ENCODE data around the gene CCDC175. TPM values are rescaled to one million over a fixed set of nuclear protein-coding genes. Genes with fewer than 3 reads are reported as not detected.

The CCDC175 gene
- total RNA-seq, 1 donor from 2014 or later, result 0.39 TPM

DNA sequence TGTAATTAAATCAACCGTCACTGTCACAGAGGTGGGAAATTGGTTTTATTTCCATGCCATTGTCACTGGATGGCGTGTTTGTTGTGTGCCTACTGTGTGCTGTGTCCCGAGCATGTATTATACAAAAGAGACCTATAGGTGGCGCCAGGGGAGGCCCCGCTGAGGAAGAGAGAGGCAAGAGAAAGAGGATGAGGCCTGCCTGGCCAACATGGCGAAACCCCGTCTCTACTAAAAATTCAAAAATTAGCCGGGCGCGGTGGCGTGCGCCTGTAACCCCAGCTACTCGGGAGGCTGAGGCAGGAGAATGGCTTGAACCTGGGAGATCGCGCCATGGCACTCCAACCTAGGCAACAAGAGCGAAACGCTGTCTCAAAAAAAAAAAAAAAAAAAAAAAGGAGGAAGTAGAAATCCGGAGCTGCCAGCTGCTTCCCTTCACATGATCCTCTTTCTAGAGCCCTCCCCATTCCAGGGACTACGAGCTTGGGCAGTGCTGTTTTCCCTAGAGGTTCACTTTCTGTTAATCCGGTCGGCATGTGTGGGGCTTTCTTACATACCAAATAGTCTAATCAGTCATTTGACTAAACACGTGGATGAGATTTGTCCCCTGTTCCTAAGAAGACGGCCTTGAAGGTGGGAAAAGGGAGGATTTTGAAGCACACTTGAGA is 6.4 kb upstream of the CCDC175 start:
- no peak for DNase-seq (ENCODE audit: extremely low spot score, unreplicated experiment)
- Mint-ChIP-seq H3K27ac (no peak overlapping the region), H3K36me3 (no peaks in the 10 kb centered on the region), H3K4me3 (no peak overlapping the region), H3K27me3 (peaks cover 13% of the 10 kb centered on the region), H3K9me3 (no peaks in the 10 kb centered on the region), H3K4me1 (ENCODE audit: unreplicated experiment) (peaks cover 4% of the 10 kb centered on the region)
- TF ChIP-seq, protein P1, sequence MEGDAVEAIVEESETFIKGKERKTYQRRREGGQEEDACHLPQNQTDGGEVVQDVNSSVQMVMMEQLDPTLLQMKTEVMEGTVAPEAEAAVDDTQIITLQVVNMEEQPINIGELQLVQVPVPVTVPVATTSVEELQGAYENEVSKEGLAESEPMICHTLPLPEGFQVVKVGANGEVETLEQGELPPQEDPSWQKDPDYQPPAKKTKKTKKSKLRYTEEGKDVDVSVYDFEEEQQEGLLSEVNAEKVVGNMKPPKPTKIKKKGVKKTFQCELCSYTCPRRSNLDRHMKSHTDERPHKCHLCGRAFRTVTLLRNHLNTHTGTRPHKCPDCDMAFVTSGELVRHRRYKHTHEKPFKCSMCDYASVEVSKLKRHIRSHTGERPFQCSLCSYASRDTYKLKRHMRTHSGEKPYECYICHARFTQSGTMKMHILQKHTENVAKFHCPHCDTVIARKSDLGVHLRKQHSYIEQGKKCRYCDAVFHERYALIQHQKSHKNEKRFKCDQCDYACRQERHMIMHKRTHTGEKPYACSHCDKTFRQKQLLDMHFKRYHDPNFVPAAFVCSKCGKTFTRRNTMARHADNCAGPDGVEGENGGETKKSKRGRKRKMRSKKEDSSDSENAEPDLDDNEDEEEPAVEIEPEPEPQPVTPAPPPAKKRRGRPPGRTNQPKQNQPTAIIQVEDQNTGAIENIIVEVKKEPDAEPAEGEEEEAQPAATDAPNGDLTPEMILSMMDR (conservative IDR thresholded peaks at IDR 0.05), result no peak

DNA sequence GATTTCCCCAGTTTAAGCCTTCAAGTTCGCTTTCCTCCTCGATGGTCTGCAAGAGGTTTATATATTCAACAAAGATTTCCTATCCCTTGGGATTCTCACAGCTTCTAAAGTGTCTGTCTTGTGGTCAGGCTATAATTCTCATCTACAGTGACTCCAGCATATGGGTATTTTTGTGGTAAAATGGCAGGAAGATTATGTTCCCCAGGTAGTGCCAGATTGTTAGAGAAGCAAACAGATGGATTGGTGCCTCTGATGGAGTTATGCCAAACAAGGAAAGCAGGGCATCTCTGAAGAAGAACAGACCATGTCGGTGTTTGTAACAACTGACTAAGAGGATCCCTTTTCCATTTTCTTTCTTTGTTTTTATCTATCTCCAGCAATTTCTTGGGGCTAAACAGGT is 5.5 kb upstream of the CCDC175 start:
- H3K9me3 Mint-ChIP-seq, result no peaks in the 10 kb centered on the region
- DNase-seq (ENCODE audit: extremely low spot score, unreplicated experiment), result no peak
- H3K4me1 Mint-ChIP-seq (ENCODE audit: unreplicated experiment), result peaks cover 4% of the 10 kb centered on the region
- TF ChIP-seq, protein P1 (conservative IDR thresholded peaks at IDR 0.05), result no peak
- no peak overlapping the region for H3K27ac Mint-ChIP-seq
- no peak overlapping the region for H3K4me3 Mint-ChIP-seq
- peaks cover 13% of the 10 kb centered on the region for H3K27me3 Mint-ChIP-seq
- H3K36me3 Mint-ChIP-seq, result no peaks in the 10 kb centered on the region

DNA sequence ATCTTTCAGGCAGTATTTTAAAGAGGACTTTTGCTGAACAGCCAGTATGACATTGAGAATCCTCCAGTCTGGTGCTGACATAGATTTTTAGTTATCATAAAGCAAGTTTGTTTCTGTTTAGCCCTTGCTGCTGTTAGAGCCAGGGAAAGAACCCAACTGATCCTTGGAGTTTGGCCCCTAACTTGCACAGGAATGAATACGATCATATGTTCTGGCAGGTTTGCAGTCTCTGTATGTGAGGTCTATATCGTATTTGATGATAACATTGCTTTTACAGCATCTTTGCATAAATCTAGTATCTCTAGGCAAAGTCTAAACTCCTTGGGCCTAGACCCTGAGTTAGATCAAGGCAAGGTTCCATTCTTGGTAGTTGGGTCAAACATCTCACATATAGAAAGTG is 4.3 kb upstream of the CCDC175 start:
- DNase-seq (ENCODE audit: extremely low spot score, unreplicated experiment), result no peak
- H3K27me3 Mint-ChIP-seq, result peaks cover 20% of the 10 kb centered on the region
- no peaks in the 10 kb centered on the region for H3K9me3 Mint-ChIP-seq
- no peak overlapping the region for H3K4me3 Mint-ChIP-seq
- H3K4me1 Mint-ChIP-seq (ENCODE audit: unreplicated experiment), result peaks cover 4% of the 10 kb centered on the region
- TF ChIP-seq, protein P1 (conservative IDR thresholded peaks at IDR 0.05), result no peak
- no peaks in the 10 kb centered on the region for H3K36me3 Mint-ChIP-seq
- no peak overlapping the region for H3K27ac Mint-ChIP-seq

DNA sequence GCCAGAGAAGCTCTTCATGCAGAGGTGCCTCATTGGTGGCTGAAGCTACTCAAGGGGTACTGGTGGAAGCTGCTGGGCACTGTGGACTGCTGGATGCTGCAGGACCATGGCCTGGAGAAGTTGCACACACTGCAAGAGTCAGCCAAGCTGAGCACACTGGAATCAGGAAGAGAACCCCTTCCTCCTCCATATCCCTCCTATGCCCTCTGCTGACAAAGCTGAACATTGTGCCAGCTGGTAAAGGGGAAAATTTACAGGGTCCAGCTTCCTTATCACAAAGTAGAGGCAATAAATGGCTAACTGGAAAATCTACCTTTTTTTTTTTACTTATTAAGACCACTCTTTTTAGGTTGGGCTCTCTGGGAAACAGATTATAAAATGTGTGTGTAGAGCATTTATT is 6.5 kb downstream of the CCDC175 start:
- TF ChIP-seq, protein P1 (conservative IDR thresholded peaks at IDR 0.05), result peak; percentile 24
- no peak overlapping the region for H3K4me3 Mint-ChIP-seq
- H3K27me3 Mint-ChIP-seq, result peaks cover 18% of the 10 kb centered on the region
- no peak overlapping the region for H3K27ac Mint-ChIP-seq
- no peaks in the 10 kb centered on the region for H3K36me3 Mint-ChIP-seq
- H3K9me3 Mint-ChIP-seq, result no peaks in the 10 kb centered on the region
- H3K4me1 Mint-ChIP-seq (ENCODE audit: unreplicated experiment), result peaks cover under 1% of the 10 kb centered on the region
- DNase-seq (ENCODE audit: extremely low spot score, unreplicated experiment), result no peak

DNA sequence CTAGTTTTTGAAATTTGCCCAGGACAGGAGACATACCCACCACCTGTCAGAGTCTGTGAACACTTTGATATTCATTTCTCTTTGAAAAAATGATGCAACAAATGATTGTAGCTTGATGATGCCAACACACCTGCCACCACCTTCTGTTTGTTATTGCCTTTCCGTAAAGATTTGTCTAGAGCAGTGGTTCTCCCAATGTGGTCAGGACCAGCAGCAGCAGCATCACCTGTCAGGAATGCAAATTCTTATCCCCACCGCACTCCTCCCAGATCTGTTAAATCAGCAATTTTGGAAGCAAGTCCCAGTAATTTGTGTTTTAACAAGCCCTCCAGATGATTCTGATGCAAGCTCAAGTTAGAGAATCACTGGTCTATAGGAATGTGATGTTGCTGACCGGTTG is 9.9 kb downstream of the CCDC175 start:
- Mint-ChIP-seq H3K27ac (no peak overlapping the region), H3K4me3 (no peak overlapping the region), H3K27me3 (peaks cover 16% of the 10 kb centered on the region), H3K9me3 (no peaks in the 10 kb centered on the region), H3K4me1 (ENCODE audit: unreplicated experiment) (peaks cover 12% of the 10 kb centered on the region), H3K36me3 (no peaks in the 10 kb centered on the region)
- DNase-seq (ENCODE audit: extremely low spot score, unreplicated experiment), result no peak
- TF ChIP-seq, protein P1 (conservative IDR thresholded peaks at IDR 0.05), result no peak

Data from type B pancreatic cell (in vitro differentiated cells).